Thyroid gland (tissue), 4 donors: ENCODE data around the gene FAIM2.

Experiments used
- POLR2A ChIP-seq, 2 donors: fragments of 450-650 bp; IDR thresholded peaks; one replicate each; pipeline ENCODE4 v1.6.1; 2017; ENCODE audit warnings: antibody characterized with exemption in 2 of 2, mild to moderate bottlenecking in 2 of 2, moderate library complexity in 1 of 2
- TF ChIP-seq, protein P1 (sequence below), 6 experiments: fragments of 200-600 bp in 3 of 6; fragments of 450-650 bp in 3 of 6; sonication (generic) in 3 of 6; IDR thresholded peaks; one replicate each; pipeline ENCODE4 v1.5.1; 2016 to 2019; ENCODE audit warnings: antibody characterized with exemption in 6 of 6, mild to moderate bottlenecking in 2 of 6, inconsistent platforms in 1 of 6, moderate library complexity in 1 of 6

DNA sequence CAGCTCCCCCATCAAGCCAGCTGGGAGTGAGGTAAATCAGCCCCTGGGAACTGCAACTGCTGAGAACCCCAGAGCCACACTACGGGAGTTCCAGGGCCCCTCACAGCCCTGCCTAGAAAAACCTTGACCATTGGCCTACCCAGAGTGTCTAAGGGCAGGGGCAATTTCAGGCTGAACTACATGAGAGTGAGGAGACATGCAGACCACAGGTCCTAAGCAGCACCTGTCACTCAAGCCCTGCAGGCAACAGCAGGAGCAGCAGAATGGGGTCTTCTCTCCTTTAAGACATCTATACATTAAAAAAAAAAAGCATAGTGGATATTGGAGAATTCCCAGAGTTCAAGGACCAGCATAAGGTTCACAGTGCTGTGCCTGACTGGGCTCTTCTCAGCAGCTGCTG lies 80.3 kb downstream of the FAIM2 start:
- TF ChIP-seq, protein P1, sequence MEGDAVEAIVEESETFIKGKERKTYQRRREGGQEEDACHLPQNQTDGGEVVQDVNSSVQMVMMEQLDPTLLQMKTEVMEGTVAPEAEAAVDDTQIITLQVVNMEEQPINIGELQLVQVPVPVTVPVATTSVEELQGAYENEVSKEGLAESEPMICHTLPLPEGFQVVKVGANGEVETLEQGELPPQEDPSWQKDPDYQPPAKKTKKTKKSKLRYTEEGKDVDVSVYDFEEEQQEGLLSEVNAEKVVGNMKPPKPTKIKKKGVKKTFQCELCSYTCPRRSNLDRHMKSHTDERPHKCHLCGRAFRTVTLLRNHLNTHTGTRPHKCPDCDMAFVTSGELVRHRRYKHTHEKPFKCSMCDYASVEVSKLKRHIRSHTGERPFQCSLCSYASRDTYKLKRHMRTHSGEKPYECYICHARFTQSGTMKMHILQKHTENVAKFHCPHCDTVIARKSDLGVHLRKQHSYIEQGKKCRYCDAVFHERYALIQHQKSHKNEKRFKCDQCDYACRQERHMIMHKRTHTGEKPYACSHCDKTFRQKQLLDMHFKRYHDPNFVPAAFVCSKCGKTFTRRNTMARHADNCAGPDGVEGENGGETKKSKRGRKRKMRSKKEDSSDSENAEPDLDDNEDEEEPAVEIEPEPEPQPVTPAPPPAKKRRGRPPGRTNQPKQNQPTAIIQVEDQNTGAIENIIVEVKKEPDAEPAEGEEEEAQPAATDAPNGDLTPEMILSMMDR (IDR thresholded peaks at IDR 0.05): no peak
- TF ChIP-seq POLR2A (IDR thresholded peaks at IDR 0.05): no peak
